ENCODE data around the gene TRIM26. TPM values are rescaled to one million over a fixed set of nuclear protein-coding genes. Genes with fewer than 3 reads are reported as not detected.

The TRIM26 gene
- total RNA-seq, 1 donor from 2014 or later, result 8.4 TPM

Other genes starting within 250 kb of the TRIM26 start
- 31.8 TPM for gene POLR1H, start 152.1 kb downstream of the TRIM26 start, total RNA-seq
- 6.8 TPM for gene PPP1R11, start 146.2 kb downstream of the TRIM26 start, total RNA-seq
- gene RNF39, start 137.6 kb downstream of the TRIM26 start, total RNA-seq, result not detected
- not detected for gene TRIM31, start 100.3 kb downstream of the TRIM26 start, total RNA-seq
- not detected for gene TRIM40, start 77.3 kb downstream of the TRIM26 start, total RNA-seq
- 2.1 TPM for gene TRIM10, start 52.2 kb downstream of the TRIM26 start, total RNA-seq
- not detected for gene TRIM15, start 49.9 kb downstream of the TRIM26 start, total RNA-seq
- gene TRIM39, start 113.5 kb upstream of the TRIM26 start, total RNA-seq, result 5.2 TPM
- gene RPP21, start 131.8 kb upstream of the TRIM26 start, total RNA-seq, result 7.8 TPM